Measurements from ENCODE around the gene TMEM175.

TMEM175 gene

GRCh38 chr4:950136-951020 lies 18.1 kb downstream of the TMEM175 start:
- FAIRE-seq (no peak), DNase-seq (ENCODE audit: insufficient read length, low spot score) (no peak)
- TF ChIP-seq POLR2A (IDR thresholded peaks at IDR 0.05; ENCODE audit: low read depth, low read length): no peak

- no peak for DNase-seq (ENCODE audit: insufficient read length, low spot score)
- FAIRE-seq: no peak
- TF ChIP-seq POLR2A (IDR thresholded peaks at IDR 0.05; ENCODE audit: low read depth, low read length): no peak
These were observed 18.9 kb downstream of the TMEM175 start for GRCh38 chr4:951186-951585.

- DNase-seq (ENCODE audit: insufficient read length, low spot score): no peak
- TF ChIP-seq POLR2A (IDR thresholded peaks at IDR 0.05; ENCODE audit: low read depth, low read length): no peak
- no peak for FAIRE-seq
These were observed 19.6 kb downstream of the TMEM175 start for GRCh38 chr4:951594-952468.

GRCh38 chr4:952881-953573 lies 20.8 kb downstream of the TMEM175 start:
- no peak for FAIRE-seq
- DNase-seq (ENCODE audit: insufficient read length, low spot score): no peak
- no peak for TF ChIP-seq POLR2A (IDR thresholded peaks at IDR 0.05; ENCODE audit: low read depth, low read length)

- no peak for TF ChIP-seq POLR2A (IDR thresholded peaks at IDR 0.05; ENCODE audit: low read depth, low read length)
- FAIRE-seq (no peak), DNase-seq (ENCODE audit: insufficient read length, low spot score) (no peak)
These were observed 21.3 kb downstream of the TMEM175 start for GRCh38 chr4:953574-953915.

GRCh38 chr4:954211-955020 lies 22.2 kb downstream of the TMEM175 start:
- no peak for FAIRE-seq
- DNase-seq (ENCODE audit: insufficient read length, low spot score): no peak
- TF ChIP-seq POLR2A (IDR thresholded peaks at IDR 0.05; ENCODE audit: low read depth, low read length): no peak

GRCh38 chr4:955161-955921 lies 23.1 kb downstream of the TMEM175 start:
- no peak for FAIRE-seq
- TF ChIP-seq POLR2A (IDR thresholded peaks at IDR 0.05; ENCODE audit: low read depth, low read length): no peak

GRCh38 chr4:955931-956381 lies 23.7 kb downstream of the TMEM175 start:
- no peak for DNase-seq (ENCODE audit: insufficient read length, low spot score)
- no peak for FAIRE-seq
- TF ChIP-seq POLR2A (IDR thresholded peaks at IDR 0.05; ENCODE audit: low read depth, low read length): no peak

More at GRCh38 chr4:955161-955921, 23.1 kb downstream of the TMEM175 start:
- DNase-seq (ENCODE audit: insufficient read length, low spot score): no peak

- TF ChIP-seq POLR2A (IDR thresholded peaks at IDR 0.05; ENCODE audit: low read depth, low read length): no peak
- no peak for FAIRE-seq
- no peak for DNase-seq (ENCODE audit: insufficient read length, low spot score)
These were observed 24.4 kb downstream of the TMEM175 start for GRCh38 chr4:956531-957230.

- TF ChIP-seq POLR2A (IDR thresholded peaks at IDR 0.05; ENCODE audit: low read depth, low read length): no peak
- DNase-seq (ENCODE audit: insufficient read length, low spot score) (no peak), FAIRE-seq (no peak)
These were observed 24.9 kb downstream of the TMEM175 start for GRCh38 chr4:957231-957580.

- no peak for FAIRE-seq
- no peak for DNase-seq (ENCODE audit: insufficient read length, low spot score)
These were observed 25.5 kb downstream of the TMEM175 start for GRCh38 chr4:957581-958313.

More at GRCh38 chr4:957581-958313, 25.5 kb downstream of the TMEM175 start:
- TF ChIP-seq POLR2A (IDR thresholded peaks at IDR 0.05; ENCODE audit: low read depth, low read length): no peak

All from H54 (cell line).